AG04450 (cell line): ENCODE results near the gene TMEM109. TPM values are rescaled to one million over a fixed set of nuclear protein-coding genes. Genes with fewer than 3 reads are reported as not detected.

Source experiments
- CTCF ChIA-PET: fragments of 300-600, 350-600 bp; formaldehyde crosslinking; extraction: SDS; loops from one replicate; lab custom pipeline; 2022; ENCODE audit warnings: antibody characterized with exemption, inconsistent platforms; lab: Charles Lee
- POLR2A ChIA-PET: fragments of 350-600 bp; formaldehyde crosslinking; extraction: SDS; loops from one replicate; lab custom pipeline; 2021; ENCODE audit warnings: antibody characterized with exemption, inconsistent platforms; lab: Yijun Ruan, JAX
- DNase-seq: peaks from one replicate; pipeline ENCODE4 v3.0.0-alpha.2; 2011; ENCODE audit warnings: low read depth, low spot score
- H3K27ac ChIP-seq: one replicate; pipeline ENCODE4 v1.5.1; 2012; ENCODE audit warnings: low read depth, low read length, control low read depth
- H3K27me3 ChIP-seq: one replicate; pipeline ENCODE4 v1.6.0; 2012; ENCODE audit warnings: low read length; ENCODE audit not compliant: control insufficient read depth, insufficient read depth
- H3K4me3 ChIP-seq: 2 replicates; pipeline ENCODE4 v1.5.1; 2011; ENCODE audit warnings: mild to moderate bottlenecking, low read depth, low read length, control low read depth
- H3K9me3 ChIP-seq: 2 replicates; pipeline ENCODE4 v1.5.1; 2012; ENCODE audit warnings: low read length; ENCODE audit not compliant: control insufficient read depth, insufficient read depth
- polyA plus RNA-seq: library from polyadenylated mRNA; depleted of rRNA; stranded (reverse); fragments of >200 nt; gene quantifications from 2 replicates; pipeline ENCODE4 v1.2.3, GENCODE V29; 2011
- TF ChIP-seq, protein P1 (sequence below): IDR thresholded peaks from 2 replicates; pipeline ENCODE4 v1.5.1; 2011; ENCODE audit warnings: low read depth, low read length, control low read depth, inconsistent platforms

Gene TMEM109
- polyA plus RNA-seq, 1 experiment: 36.2 TPM

DNA sequence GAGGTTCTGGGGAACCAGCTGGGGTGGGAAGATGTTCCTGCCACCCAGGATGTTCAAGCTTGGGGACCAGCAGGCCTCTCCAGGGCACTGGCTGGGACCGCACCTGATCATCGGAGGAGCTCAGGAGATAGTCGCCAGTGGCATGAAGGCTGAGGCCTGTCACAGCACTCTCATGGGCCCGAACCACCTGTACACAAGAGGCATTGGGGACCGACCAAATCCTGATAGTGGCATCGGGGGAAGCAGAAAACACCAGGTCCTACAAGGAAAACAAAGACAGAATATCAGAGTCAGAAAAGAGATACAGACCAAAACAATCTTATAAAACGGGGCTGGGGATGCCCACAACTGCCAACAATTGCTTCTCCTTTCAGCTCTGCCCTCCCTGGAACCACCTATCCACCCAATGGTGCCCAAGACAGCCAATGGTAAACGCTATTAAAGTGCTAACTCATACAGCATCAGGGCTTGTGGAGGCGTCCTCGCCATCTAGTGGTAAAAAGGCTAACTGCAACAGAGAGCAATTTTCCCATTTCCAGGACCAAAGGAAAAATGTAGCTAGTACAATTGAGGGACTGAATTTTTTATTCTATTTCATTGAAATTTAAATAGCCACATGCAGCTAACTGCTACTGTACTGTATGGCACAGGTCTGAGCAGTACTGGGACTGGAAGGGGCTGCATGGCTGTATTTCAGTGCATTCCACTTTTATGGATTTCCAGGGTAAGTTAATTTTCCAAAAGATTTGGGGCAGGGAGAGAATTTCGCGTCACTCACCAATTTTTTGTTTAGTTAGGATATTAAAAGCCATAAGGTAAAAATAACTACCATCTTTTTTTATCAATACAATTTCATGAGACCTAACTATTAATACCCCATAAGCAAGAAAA is 14.7 kb upstream of the TMEM109 start:
- Histone ChIP-seq H3K9me3 (no peaks in the 10 kb centered on the region), H3K4me3 (no peak overlapping the region), H3K27me3 (no peaks in the 10 kb centered on the region), H3K27ac (peak overlapping the region; percentile 31)
- peak; percentile 24 for DNase-seq
- TF ChIP-seq, protein P1, sequence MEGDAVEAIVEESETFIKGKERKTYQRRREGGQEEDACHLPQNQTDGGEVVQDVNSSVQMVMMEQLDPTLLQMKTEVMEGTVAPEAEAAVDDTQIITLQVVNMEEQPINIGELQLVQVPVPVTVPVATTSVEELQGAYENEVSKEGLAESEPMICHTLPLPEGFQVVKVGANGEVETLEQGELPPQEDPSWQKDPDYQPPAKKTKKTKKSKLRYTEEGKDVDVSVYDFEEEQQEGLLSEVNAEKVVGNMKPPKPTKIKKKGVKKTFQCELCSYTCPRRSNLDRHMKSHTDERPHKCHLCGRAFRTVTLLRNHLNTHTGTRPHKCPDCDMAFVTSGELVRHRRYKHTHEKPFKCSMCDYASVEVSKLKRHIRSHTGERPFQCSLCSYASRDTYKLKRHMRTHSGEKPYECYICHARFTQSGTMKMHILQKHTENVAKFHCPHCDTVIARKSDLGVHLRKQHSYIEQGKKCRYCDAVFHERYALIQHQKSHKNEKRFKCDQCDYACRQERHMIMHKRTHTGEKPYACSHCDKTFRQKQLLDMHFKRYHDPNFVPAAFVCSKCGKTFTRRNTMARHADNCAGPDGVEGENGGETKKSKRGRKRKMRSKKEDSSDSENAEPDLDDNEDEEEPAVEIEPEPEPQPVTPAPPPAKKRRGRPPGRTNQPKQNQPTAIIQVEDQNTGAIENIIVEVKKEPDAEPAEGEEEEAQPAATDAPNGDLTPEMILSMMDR: peak; percentile 99
- CTCF ChIA-PET: interaction anchor here (0.6 to 11.9 kb wide), 40 partner anchors 9 to 1594 kb away, joined by 3 to 317 read pairs (median 4); partner anchors contain the start of genes MS4A10, PTGDR2, TMEM109 and ZP1
- POLR2A ChIA-PET: interaction anchor here (1.2 kb wide), 1 partner anchor 68 kb away, joined by 3 read pairs; no protein-coding TSS in a partner anchor

DNA sequence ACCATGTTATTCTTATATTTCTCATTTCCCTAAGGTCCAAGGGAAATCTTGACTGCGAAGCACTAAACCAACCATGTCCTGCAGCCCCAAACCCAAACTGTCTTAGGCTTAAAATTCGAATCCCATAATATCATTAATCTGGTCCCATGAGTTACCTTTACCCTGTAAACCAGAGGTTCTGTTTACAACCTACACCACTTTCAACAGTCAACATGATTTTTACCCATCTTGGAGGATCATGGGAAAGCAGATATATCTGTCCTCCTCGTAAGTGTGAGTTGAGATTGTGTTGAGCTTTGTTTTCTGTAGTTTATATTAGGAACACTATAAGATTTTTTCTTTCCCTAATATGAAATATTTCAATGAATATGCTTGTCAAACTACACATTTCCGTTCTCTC is 14.0 kb upstream of the TMEM109 start:
- TF ChIP-seq, protein P1: no peak
- Histone ChIP-seq H3K27me3 (no peaks in the 10 kb centered on the region), H3K27ac (no peak overlapping the region), H3K9me3 (no peaks in the 10 kb centered on the region), H3K4me3 (no peak overlapping the region)
- CTCF ChIA-PET: interaction anchor here (0.6 to 11.9 kb wide), 39 partner anchors 8 to 1593 kb away, joined by 3 to 317 read pairs (median 4); partner anchors contain the start of genes MS4A10, PTGDR2, TMEM109 and ZP1
- no peak for DNase-seq
- POLR2A ChIA-PET: interaction anchor here (1.2 kb wide), 1 partner anchor 69 kb away, joined by 3 read pairs; no protein-coding TSS in a partner anchor

DNA sequence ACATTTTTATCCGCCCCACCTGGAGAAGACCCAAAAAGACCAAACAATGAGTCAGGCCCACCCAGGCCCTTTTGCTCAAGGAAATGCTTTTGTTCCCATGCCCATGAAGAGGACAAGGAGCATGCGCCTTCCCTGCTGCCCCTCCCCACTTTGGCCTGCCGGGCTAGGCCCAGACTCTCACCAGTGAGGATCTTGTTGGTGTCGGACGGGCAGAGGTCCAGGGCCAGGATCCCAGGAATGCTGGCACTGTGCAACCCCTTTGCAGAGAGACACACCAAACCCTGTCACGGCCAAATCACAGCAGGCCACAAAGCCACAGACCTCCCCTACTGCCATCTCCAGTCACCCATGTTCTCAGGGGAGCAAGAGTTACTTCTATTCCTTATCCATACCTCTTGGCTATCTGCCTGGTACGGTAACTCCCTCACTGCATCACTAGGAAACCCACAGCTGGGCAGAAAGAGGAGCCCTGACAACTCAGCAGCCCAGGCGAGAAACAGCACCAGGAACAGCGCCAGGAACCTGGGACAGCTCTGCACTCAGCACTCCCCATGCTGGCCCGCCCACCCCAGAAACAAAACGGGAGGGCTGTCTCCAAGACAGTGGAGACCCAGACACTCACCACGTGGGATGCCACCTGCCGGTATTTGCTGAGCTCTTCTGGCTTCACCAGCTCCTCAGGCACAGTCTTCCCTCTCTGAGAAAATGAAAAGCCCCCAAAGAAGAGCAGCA is 13.1 kb upstream of the TMEM109 start:
- TF ChIP-seq, protein P1: no peak
- CTCF ChIA-PET: interaction anchor here (0.6 to 11.9 kb wide), 13 partner anchors 7 to 286 kb away, joined by 3 to 317 read pairs (median 9); partner anchors contain the start of gene TMEM109
- no peak overlapping the region for H3K4me3 ChIP-seq
- H3K9me3 ChIP-seq: no peaks in the 10 kb centered on the region
- H3K27ac ChIP-seq: no peak overlapping the region
- no peaks in the 10 kb centered on the region for H3K27me3 ChIP-seq
- POLR2A ChIA-PET: no interaction called here
- DNase-seq: no peak

DNA sequence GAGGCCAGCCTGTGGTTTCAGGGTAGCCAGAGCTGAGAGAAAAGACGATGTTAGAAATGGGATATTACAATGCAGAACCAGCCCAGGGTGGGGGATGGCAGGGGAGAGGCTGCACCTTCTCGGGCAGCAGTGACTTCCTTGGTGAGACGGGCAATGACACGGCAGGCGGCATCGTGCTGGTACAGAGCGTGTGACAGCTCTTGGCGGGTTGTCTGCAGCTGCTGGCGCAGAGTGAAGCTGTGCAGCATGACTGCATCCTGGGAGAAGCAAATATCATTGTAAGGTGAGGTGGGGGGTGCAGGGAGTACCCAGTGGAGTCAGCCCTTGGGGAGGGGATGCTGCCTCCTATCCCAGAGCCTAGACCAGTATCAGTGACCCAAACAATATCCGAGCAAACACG is 11.3 kb upstream of the TMEM109 start:
- no peaks in the 10 kb centered on the region; the same call in 1 of the 2 replicates for H3K9me3 ChIP-seq
- H3K27me3 ChIP-seq: no peaks in the 10 kb centered on the region
- ChIA-PET CTCF (interaction anchor here (1.9 to 11.9 kb wide), 3 partner anchors 15 to 127 kb away, joined by 8 to 317 read pairs (median 9); no protein-coding TSS in a partner anchor), POLR2A (no interaction called here)
- TF ChIP-seq, protein P1: no peak
- DNase-seq: no peak
- no peak overlapping the region for H3K4me3 ChIP-seq
- H3K27ac ChIP-seq: no peak overlapping the region
